Stimulated activated CD8-positive, alpha-beta memory T cell treated with anti-CD3 and anti-CD28 coated beads, Interleukin-15, amount 100 ng/mL, for 1 hour (primary cell): ENCODE measurements around the gene TP53BP2.
"Not testable (repeated sequence)": the region's sequence is repeated elsewhere in the genome, so short reads cannot be mapped to it uniquely, and the experiment has no call there.

ENCODE experiments used
- DNase-seq: peaks from one replicate; pipeline ENCODE4 v3.0.0-alpha.2; 2020; ENCODE audit warnings: low read depth

TP53BP2 gene

GRCh38 chr1:223740038-223740736, 105.6 kb downstream of the TP53BP2 start:
- not testable (repeated sequence) for DNase-seq

- no peak for DNase-seq
Observed at GRCh38 chr1:223739366-223740037, 106.2 kb downstream of the TP53BP2 start.

- DNase-seq, result no peak
Observed at GRCh38 chr1:223738465-223739365, 107.0 kb downstream of the TP53BP2 start.

- DNase-seq, result no peak
Observed at GRCh38 chr1:223737342-223737741, 108.4 kb downstream of the TP53BP2 start.

GRCh38 chr1:223736638-223737037, 109.1 kb downstream of the TP53BP2 start:
- not testable (repeated sequence) for DNase-seq

GRCh38 chr1:223733898-223734852, 111.6 kb downstream of the TP53BP2 start:
- no peak for DNase-seq

- DNase-seq, result no peak
Observed at GRCh38 chr1:223732993-223733798, 112.6 kb downstream of the TP53BP2 start.

GRCh38 chr1:223731133-223731770, 114.5 kb downstream of the TP53BP2 start:
- DNase-seq, result no peak

GRCh38 chr1:223730479-223731132, 115.1 kb downstream of the TP53BP2 start:
- no peak for DNase-seq

- DNase-seq, result no peak
Observed at GRCh38 chr1:223729906-223730305, 115.8 kb downstream of the TP53BP2 start.
